DMS 273 treated with DMSO at 0.1 percent for 48 hours (cell line): ENCODE results near the gene CUTC.

Source experiments
- DNase-seq: peaks from one replicate; lab custom pipeline; 2025; lab: John Stamatoyannopoulos, UW

The CUTC gene

DNA sequence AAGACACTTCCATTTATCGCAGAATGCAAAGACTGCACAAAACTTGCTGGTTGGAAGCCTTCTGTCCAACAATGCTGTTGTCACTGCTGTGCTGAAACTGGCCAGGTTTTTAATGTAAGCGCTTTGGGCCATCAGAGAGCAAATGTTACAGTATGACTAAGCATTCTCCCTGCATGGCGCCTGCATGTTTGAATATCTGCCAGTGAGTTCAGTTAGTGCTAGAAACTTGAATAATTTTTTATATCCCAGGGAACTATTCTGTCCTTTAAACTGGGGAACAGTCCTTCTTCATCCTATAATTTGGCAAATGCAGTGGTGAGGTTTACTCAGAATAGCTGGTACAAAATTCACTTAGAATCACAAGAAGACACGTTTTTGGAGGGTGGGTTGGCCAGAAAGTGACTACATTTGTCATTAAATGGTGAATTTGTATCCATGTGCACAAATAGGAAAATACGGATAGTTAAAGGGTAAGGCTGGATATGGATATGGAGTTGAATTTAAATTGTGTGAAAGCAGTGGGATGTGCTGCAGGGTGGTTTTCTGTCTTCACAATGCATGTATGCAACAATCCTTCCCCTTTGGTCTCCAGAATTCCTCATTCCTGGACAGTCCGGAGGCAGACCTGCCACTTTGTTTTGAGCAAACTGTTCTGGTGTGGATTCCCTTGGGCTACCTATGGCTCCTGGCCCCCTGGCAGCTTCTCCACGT, 52.1 kb downstream of the CUTC start:
- no peak for DNase-seq

GRCh38 chr10:99784727-99785441, 52.9 kb downstream of the CUTC start:
- no peak for DNase-seq

DNA sequence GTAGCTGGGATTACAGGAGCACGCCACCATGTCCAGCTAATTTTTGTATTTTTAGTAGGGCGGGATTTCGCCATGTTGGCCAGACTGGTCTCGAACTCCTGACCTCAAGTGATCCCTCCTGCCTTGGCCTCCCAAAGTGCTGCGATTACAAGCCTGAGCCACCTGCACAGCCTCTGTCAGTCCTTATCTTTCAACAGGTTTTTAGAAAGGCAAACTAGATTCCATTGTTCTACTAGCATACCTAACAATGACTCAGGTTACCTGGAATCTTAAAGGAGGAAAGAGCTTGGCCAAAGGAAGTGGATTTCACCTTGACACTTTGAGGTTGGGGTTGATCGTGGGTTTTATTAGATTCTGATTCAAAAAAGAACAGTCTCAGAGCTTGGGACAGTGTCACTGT, 53.6 kb downstream of the CUTC start:
- no peak for DNase-seq

DNA sequence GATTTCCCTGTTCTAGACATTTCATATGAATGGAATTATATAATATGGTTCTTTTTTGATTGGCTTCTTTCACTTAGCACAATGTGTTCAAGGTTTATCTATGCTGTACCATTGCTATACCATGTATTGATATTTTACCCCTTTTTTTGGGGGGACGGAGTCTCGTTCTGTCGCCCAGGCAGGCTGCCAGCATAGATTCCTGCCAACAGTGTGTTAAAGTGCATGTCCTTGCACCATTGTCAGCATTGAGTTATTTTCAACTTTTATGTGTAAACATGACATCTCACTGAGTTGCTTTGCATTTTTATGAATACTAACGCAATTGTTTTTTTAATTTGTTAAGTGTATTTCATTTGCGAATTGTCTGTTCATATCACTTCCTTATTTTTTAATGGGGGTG, 55.3 kb downstream of the CUTC start:
- DNase-seq, result no peak

GRCh38 chr10:99787782-99788445, 55.9 kb downstream of the CUTC start:
- no peak for DNase-seq

GRCh38 chr10:99788598-99789256, 56.7 kb downstream of the CUTC start:
- no peak for DNase-seq

GRCh38 chr10:99791831-99792230, 59.8 kb downstream of the CUTC start:
- no peak for DNase-seq

DNA sequence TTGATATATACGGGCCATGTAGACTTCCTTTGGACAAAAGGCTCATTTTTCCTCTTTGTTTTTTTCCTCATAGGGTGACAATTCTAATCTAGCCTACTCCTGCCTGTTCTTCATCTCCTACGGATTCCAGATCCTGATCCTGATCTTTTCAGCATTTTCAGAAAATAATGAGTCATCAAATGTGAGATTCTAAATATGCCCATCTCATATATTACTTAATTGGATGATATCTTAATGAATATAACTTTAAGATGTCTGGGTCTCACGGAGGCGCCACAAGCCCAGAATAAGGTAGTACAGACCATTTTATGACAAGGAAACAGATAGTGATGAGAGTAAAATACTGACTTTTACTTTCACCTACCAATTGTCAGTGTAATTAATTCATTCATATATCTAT, 61.8 kb downstream of the CUTC start:
- no peak for DNase-seq

DNA sequence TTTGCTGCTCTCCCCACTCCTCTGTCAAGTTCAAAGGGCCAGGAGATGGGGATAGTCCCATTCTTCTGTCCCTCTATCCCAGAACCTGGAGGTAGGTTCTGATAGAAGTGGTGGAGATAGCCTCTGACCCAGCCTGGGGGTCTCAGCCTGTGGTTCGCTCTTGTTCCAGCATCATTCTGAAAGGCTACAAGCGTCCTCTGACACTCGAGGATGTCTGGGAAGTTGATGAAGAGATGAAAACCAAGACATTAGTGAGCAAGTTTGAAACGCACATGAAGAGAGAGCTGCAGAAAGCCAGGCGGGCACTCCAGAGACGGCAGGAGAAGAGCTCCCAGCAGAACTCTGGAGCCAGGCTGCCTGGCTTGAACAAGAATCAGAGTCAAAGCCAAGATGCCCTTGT, 64.9 kb downstream of the CUTC start:
- no peak for DNase-seq

DNA sequence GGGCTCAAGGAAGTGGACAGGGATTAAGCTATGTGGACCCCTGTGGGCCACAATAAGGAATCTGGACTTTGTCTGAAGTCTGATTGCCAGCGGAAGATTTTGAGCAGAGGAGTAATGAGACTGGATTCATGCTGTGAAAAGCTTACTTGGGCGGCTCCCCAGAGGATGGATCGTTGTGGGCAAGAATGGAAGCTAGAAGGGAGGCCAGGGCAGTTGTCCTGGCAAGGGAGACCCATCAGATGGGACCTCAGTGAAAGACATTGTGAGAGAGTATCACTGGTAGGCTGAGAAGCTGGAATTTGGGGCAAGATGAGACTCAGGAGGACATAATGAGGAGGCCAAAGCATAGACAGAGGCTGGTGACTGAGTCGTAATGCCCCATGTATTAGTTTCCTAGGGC, 66.0 kb downstream of the CUTC start:
- no peak for DNase-seq

GRCh38 chr10:99798920-99799319, 66.9 kb downstream of the CUTC start:
- no peak for DNase-seq

DNA sequence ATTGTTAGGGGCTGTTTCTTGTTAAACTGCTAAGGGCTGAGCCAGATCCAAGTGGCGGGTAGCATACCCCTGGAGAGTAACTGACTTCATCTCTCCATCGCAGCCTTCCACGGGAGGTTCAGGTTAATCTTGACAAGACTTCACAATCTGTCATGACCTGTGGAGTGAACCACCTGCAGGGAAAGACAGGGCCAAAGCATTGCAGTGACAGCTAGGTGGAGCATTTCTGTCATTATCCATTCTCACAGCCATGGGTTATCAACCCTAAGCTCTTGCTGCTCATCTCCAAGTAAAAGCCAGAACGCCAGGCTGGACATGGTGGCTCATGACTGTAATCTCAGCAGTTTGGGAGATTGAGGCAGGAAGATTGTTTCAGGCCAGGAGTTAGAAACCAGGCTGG, 67.6 kb downstream of the CUTC start:
- no peak for DNase-seq

GRCh38 chr10:99804471-99804870, 72.4 kb downstream of the CUTC start:
- no peak for DNase-seq

- DNase-seq, result no peak
These were observed 73.2 kb downstream of the CUTC start for GRCh38 chr10:99805190-99805589.
